Choroid plexus epithelial cell (primary cell): ENCODE measurements around the gene CRMP1.

Experiments
- DNase-seq: peaks from one replicate; pipeline ENCODE4 v3.0.0-alpha.2; 2010; ENCODE audit warnings: low read depth
- H3K4me3 ChIP-seq: 2 replicates; pipeline ENCODE4 v1.5.1; 2011; ENCODE audit warnings: low read depth, mild to moderate bottlenecking, control low read depth, low read length, moderate library complexity
- CTCF ChIP-seq: conservative IDR thresholded peaks from 2 replicates; pipeline ENCODE4 v1.5.1; 2011; ENCODE audit warnings: low read depth, mild to moderate bottlenecking, control low read depth, inconsistent platforms, low read length, moderate library complexity

The CRMP1 gene

GRCh38 chr4:5912614-5913019, 19.7 kb upstream of the CRMP1 start:
- no peak for DNase-seq
- TF ChIP-seq CTCF, result no peak
- no peak overlapping the region for H3K4me3 ChIP-seq

DNA sequence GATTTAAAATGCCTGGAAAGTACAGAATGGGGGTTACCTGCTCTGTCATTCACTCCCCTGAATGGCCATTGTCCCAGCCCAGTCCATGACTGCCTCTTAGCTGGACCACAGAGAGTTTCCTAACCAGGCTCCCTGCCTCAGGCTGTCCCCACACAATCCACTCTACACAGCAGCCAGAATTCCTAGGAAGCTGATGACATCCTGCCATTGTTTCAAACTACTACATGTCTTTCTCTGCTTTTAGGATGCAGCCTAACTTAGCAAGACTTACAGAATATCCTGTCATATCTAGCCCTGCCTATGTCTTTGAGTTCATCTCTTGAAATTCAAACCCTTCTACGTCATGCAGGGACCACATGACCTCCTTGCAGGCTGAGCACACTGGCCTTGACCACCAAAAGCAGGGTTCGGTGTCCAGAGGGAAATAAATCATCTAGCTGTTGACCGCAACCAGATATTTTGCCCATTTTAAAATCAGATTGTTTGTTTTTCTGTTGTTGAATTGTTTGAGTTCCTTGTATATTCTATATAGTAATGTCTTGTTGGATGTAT, 16.1 kb upstream of the CRMP1 start:
- DNase-seq, result no peak
- H3K4me3 ChIP-seq, result no peak overlapping the region
- TF ChIP-seq CTCF, result no peak

GRCh38 chr4:5906191-5906590, 13.3 kb upstream of the CRMP1 start:
- TF ChIP-seq CTCF, result no peak
- H3K4me3 ChIP-seq, result no peak overlapping the region
- DNase-seq, result no peak

GRCh38 chr4:5905714-5906113, 12.8 kb upstream of the CRMP1 start:
- DNase-seq, result no peak
- H3K4me3 ChIP-seq, result no peak overlapping the region
- no peak for TF ChIP-seq CTCF

GRCh38 chr4:5900844-5901243, 8.0 kb upstream of the CRMP1 start:
- DNase-seq, result no peak
- TF ChIP-seq CTCF, result no peak

GRCh38 chr4:5899881-5900280, 7.0 kb upstream of the CRMP1 start:
- no peak for TF ChIP-seq CTCF
- DNase-seq, result no peak
- no peak overlapping the region for H3K4me3 ChIP-seq

More at GRCh38 chr4:5900844-5901243, 8.0 kb upstream of the CRMP1 start:
- H3K4me3 ChIP-seq, result no peak overlapping the region

- DNase-seq, result no peak
- TF ChIP-seq CTCF, result no peak
- H3K4me3 ChIP-seq, result no peak overlapping the region
Measured at GRCh38 chr4:5899396-5899795, 6.5 kb upstream of the CRMP1 start.
